ENCODE data around the gene RIPPLY2. TPM values are rescaled to one million over a fixed set of nuclear protein-coding genes. Genes with fewer than 3 reads are reported as not detected.

RIPPLY2 gene
- total and polyA plus RNA-seq, 4 experiments from 2014 or later: not detected

DNA sequence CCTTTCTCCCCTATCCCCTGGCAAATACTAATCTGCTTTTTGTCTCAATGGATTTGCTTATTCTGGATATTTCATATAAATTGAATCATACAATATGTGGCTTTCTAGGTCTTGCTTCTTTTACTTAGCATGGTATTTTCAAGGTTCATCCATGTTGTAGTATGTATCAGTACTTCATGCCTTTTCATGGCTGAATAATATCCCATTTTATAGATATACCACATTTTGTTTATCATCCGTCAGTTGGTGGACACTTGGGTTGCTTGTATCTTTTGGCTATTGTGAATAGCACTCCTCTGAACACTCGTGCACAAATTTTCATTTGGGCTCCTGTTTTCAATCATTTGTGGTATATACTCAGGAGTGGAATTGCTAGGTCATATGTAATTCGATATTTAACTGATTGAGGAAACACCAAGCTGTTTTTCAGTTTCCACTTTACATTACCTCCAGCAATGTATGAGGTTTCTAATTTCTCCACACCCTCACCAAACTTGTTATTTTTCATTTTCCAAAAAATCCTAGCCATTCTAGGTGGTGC lies 30.5 kb upstream of the RIPPLY2 start:
- H3K27ac Mint-ChIP-seq: no peak overlapping the region
- H3K9me3 Mint-ChIP-seq: no peaks in the 10 kb centered on the region
- H3K36me3 Mint-ChIP-seq: no peaks in the 10 kb centered on the region
- no peaks in the 10 kb centered on the region for H3K4me1 ChIP-seq (ENCODE audit: insufficient read depth, low read length)
- CTCF ChIA-PET (ENCODE audit: partially characterized antibody): no interaction called here
- no peak overlapping the region for H3K4me3 ChIP-seq (ENCODE audit: low read length in 2 of 2)
- intact Hi-C loops (cut with micrococcal nuclease): no loop called here
- no peak for DNase-seq
- no peaks in the 10 kb centered on the region for H3K36me3 ChIP-seq (ENCODE audit: insufficient read depth, low read length)
- H3K4me1 Mint-ChIP-seq: no peaks in the 10 kb centered on the region
- H3K9me3 ChIP-seq (ENCODE audit: control insufficient read depth in 1 of 2, low read length in 2 of 2): no peaks in the 10 kb centered on the region
- no peak overlapping the region for H3K4me3 Mint-ChIP-seq
- POLR2A ChIA-PET (ENCODE audit: partially characterized antibody): no interaction called here
- H3K27ac ChIP-seq (ENCODE audit: low read depth, low read length): no peak overlapping the region
- H3K27me3 Mint-ChIP-seq: peaks cover 0 to 9% of the 10 kb centered on the region in 2 donors
- H3K27me3 ChIP-seq (ENCODE audit: insufficient read depth, low read length): no peaks in the 10 kb centered on the region

DNA sequence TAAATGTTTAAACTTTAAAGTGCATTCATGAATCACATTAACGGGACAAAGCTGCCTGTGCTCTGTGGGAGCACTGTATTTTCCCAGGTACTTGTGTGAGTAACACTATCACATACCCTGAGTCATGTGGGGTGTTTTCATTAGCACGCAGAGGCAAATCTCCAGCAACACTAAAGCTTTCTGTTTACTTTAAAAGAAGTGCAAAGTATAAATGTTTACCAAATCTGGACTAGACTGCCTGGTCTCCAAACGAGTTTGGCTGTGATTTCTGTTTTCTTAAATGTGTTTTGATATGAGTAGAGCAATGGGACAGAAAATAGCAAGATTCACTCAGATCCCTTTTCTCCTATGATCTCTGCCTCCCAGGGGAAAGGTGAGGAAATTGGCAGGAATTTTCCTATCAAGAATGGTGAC lies 28.8 kb upstream of the RIPPLY2 start:
- H3K36me3 Mint-ChIP-seq: no peaks in the 10 kb centered on the region
- H3K4me1 Mint-ChIP-seq: no peaks in the 10 kb centered on the region
- DNase-seq: no peak
- Histone ChIP-seq H3K9me3 (ENCODE audit: control insufficient read depth in 1 of 2, low read length in 2 of 2) (no peaks in the 10 kb centered on the region), H3K4me3 (ENCODE audit: low read length in 2 of 2) (no peak overlapping the region), H3K27me3 (ENCODE audit: insufficient read depth, low read length) (no peaks in the 10 kb centered on the region), H3K36me3 (ENCODE audit: insufficient read depth, low read length) (no peaks in the 10 kb centered on the region), H3K4me1 (ENCODE audit: insufficient read depth, low read length) (no peaks in the 10 kb centered on the region), H3K27ac (ENCODE audit: low read depth, low read length) (no peak overlapping the region)
- no peaks in the 10 kb centered on the region for H3K9me3 Mint-ChIP-seq
- no peak overlapping the region for H3K4me3 Mint-ChIP-seq
- H3K27ac Mint-ChIP-seq: no peak overlapping the region
- ChIA-PET CTCF (ENCODE audit: partially characterized antibody) (no interaction called here), POLR2A (ENCODE audit: partially characterized antibody) (no interaction called here)
- intact Hi-C loops (cut with micrococcal nuclease): no loop called here
- peaks cover 0 to 11% of the 10 kb centered on the region in 2 donors for H3K27me3 Mint-ChIP-seq

DNA sequence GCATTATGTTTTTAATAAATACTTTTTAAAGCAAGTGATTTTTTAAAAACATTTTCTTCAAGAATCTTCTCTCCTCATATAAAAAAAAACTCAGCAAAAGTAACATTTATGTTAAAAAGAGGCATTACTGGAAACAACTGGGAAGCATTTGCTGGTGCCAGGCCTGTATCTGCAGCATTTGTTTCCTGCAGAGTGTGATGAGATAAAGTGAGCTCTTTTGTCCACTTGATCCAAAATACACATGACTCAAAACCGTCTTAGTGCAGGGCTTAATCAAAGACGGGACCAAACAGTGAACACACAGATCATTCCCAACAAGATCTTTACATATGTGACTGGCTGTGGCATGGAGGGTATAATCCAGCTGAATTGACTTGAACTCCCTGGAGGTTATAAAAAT lies 28.3 kb upstream of the RIPPLY2 start:
- POLR2A ChIA-PET (ENCODE audit: partially characterized antibody): no interaction called here
- Histone ChIP-seq H3K27me3 (ENCODE audit: insufficient read depth, low read length) (no peaks in the 10 kb centered on the region), H3K36me3 (ENCODE audit: insufficient read depth, low read length) (no peaks in the 10 kb centered on the region), H3K9me3 (ENCODE audit: control insufficient read depth in 1 of 2, low read length in 2 of 2) (no peaks in the 10 kb centered on the region), H3K4me1 (ENCODE audit: insufficient read depth, low read length) (no peaks in the 10 kb centered on the region), H3K27ac (ENCODE audit: low read depth, low read length) (no peak overlapping the region), H3K4me3 (ENCODE audit: low read length in 2 of 2) (no peak overlapping the region)
- DNase-seq: no peak
- no peak overlapping the region for H3K27ac Mint-ChIP-seq
- intact Hi-C loops (cut with micrococcal nuclease): no loop called here
- H3K4me3 Mint-ChIP-seq: no peak overlapping the region
- no peaks in the 10 kb centered on the region for H3K36me3 Mint-ChIP-seq
- CTCF ChIA-PET (ENCODE audit: partially characterized antibody): interaction anchor here (1.1 kb wide), 1 partner anchor 9 kb away, joined by 3 read pairs; no protein-coding TSS in a partner anchor
- no peaks in the 10 kb centered on the region for H3K4me1 Mint-ChIP-seq
- H3K9me3 Mint-ChIP-seq: no peaks in the 10 kb centered on the region
- peaks cover 0 to 11% of the 10 kb centered on the region in 2 donors for H3K27me3 Mint-ChIP-seq

DNA sequence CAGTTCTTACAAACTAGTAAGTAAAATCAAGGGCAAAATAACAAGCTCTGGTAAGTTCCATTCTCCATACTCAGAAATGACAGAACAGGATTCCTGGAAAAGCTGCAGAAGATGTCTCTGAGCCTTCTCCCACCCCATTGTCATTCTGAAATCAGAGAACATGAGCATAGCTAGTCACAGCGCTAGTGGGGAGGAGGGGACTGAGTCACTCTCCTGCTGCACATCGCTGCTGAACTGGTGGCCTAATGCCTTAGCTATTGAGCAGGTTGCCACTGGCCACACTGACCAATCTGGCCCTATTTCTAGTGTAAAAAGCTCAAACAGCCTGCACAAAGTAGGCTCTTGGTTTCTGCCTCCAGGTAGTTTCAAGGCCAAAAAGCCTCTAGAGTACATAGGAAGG lies 26.1 kb upstream of the RIPPLY2 start:
- ChIA-PET POLR2A (ENCODE audit: partially characterized antibody) (no interaction called here), CTCF (ENCODE audit: partially characterized antibody) (no interaction called here)
- Mint-ChIP-seq H3K36me3 (no peaks in the 10 kb centered on the region), H3K27me3 (peaks cover 0 to 14% of the 10 kb centered on the region in 2 donors), H3K9me3 (no peaks in the 10 kb centered on the region), H3K27ac (no peak overlapping the region), H3K4me3 (no peak overlapping the region), H3K4me1 (no peaks in the 10 kb centered on the region)
- no peak overlapping the region for H3K27ac ChIP-seq (ENCODE audit: low read depth, low read length)
- intact Hi-C loops (cut with micrococcal nuclease): no loop called here
- no peaks in the 10 kb centered on the region for H3K4me1 ChIP-seq (ENCODE audit: insufficient read depth, low read length)
- no peaks in the 10 kb centered on the region for H3K27me3 ChIP-seq (ENCODE audit: insufficient read depth, low read length)
- H3K9me3 ChIP-seq (ENCODE audit: control insufficient read depth in 1 of 2, low read length in 2 of 2): no peaks in the 10 kb centered on the region
- DNase-seq: no peak
- H3K36me3 ChIP-seq (ENCODE audit: insufficient read depth, low read length): no peaks in the 10 kb centered on the region
- H3K4me3 ChIP-seq (ENCODE audit: low read length in 2 of 2): no peak overlapping the region

DNA sequence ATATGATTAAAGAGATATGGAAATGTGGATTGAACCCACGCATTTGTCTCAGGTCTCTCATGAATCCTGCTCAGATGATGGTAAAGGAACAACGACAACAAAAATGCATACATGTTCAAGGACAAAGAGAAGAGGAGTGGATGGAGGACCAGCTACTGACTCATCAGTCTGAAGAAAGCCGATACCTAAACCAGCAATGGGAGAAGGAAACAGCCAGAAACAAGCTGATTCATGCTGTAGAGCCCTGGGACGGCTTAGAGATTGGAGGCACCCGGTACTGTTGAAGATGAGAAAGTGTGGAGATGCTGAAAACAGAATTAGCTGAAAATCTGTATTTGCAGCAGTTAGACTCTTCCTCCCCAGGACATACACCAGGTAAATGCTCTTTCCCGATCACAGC lies 14.4 kb upstream of the RIPPLY2 start:
- Histone ChIP-seq H3K9me3 (ENCODE audit: control insufficient read depth in 1 of 2, low read length in 2 of 2) (no peaks in the 10 kb centered on the region), H3K36me3 (ENCODE audit: insufficient read depth, low read length) (no peaks in the 10 kb centered on the region), H3K4me3 (ENCODE audit: low read length in 2 of 2) (no peak overlapping the region), H3K27me3 (ENCODE audit: insufficient read depth, low read length) (no peaks in the 10 kb centered on the region), H3K27ac (ENCODE audit: low read depth, low read length) (no peak overlapping the region), H3K4me1 (ENCODE audit: insufficient read depth, low read length) (no peaks in the 10 kb centered on the region)
- H3K36me3 Mint-ChIP-seq: no peaks in the 10 kb centered on the region
- DNase-seq: no peak
- H3K4me3 Mint-ChIP-seq: no peak overlapping the region
- CTCF ChIA-PET (ENCODE audit: partially characterized antibody): no interaction called here
- intact Hi-C loops (cut with micrococcal nuclease): no loop called here
- H3K27me3 Mint-ChIP-seq: peaks cover 12 to 19% of the 10 kb centered on the region in 2 donors
- no peak overlapping the region for H3K27ac Mint-ChIP-seq
- no peaks in the 10 kb centered on the region for H3K4me1 Mint-ChIP-seq
- peaks cover 2 to 27% (median 11%) of the 10 kb centered on the region in 8 donors for H3K9me3 Mint-ChIP-seq
- POLR2A ChIA-PET (ENCODE audit: partially characterized antibody): no interaction called here

DNA sequence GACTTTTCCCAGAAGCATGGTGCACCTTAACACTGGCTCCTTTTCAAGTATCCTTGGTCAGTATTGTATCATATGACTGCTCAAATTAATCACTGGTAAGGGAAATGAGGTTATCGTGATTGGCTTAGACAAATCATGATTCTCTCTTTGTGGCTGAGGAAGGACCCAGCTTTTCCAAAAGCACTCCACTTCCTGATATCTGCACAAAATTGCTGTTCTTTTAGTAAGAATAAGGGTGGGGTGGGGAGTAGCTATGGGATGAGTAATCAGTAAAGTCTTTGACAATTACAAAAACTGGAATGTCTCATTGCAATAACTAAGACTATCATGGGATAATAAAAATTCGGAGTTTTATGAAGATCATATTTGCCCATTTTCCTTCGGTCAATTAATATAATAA lies 9.0 kb upstream of the RIPPLY2 start:
- ChIA-PET POLR2A (ENCODE audit: partially characterized antibody) (no interaction called here), CTCF (ENCODE audit: partially characterized antibody) (interaction anchor here (2.4 kb wide), 1 partner anchor 15 kb away, joined by 5 read pairs; the partner anchor contains the start of gene CYB5R4)
- Mint-ChIP-seq H3K36me3 (no peaks in the 10 kb centered on the region), H3K27me3 (peaks cover 10 to 14% of the 10 kb centered on the region in 2 donors), H3K9me3 (peaks cover 0 to 16% (median 3%) of the 10 kb centered on the region in 8 donors), H3K4me1 (no peaks in the 10 kb centered on the region), H3K27ac (no peak overlapping the region), H3K4me3 (no peak overlapping the region)
- Histone ChIP-seq H3K4me3 (ENCODE audit: low read length in 2 of 2) (no peak overlapping the region), H3K9me3 (ENCODE audit: control insufficient read depth in 1 of 2, low read length in 2 of 2) (no peaks in the 10 kb centered on the region), H3K36me3 (ENCODE audit: insufficient read depth, low read length) (no peaks in the 10 kb centered on the region), H3K4me1 (ENCODE audit: insufficient read depth, low read length) (no peaks in the 10 kb centered on the region), H3K27me3 (ENCODE audit: insufficient read depth, low read length) (no peaks in the 10 kb centered on the region), H3K27ac (ENCODE audit: low read depth, low read length) (no peak overlapping the region)
- no peak for DNase-seq
- intact Hi-C loops (cut with micrococcal nuclease): no loop called here

DNA sequence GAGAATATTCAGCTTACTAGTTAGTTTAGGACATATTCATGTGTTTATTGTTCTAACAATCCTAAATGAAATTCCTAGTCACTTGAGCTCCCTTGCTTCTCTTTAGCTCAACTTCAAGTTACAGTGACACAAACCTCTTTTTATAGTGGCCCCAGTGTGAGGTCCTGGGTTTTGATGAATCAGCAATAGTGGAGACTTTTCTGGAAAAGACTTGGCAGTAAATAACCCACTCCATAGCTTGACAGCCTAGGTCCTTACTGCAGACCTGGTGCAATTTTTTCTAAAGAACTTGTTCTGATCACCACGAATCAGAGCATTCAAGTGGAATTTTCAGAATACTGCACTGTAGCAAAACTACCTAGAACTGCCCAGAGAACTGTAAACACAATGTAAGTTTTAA lies 6.9 kb upstream of the RIPPLY2 start:
- H3K27me3 ChIP-seq (ENCODE audit: insufficient read depth, low read length): peaks cover 4% of the 10 kb centered on the region
- H3K4me1 ChIP-seq (ENCODE audit: insufficient read depth, low read length): no peaks in the 10 kb centered on the region
- H3K9me3 Mint-ChIP-seq: peaks cover 0 to 9% (median 0%) of the 10 kb centered on the region in 8 donors
- no peak overlapping the region for H3K27ac Mint-ChIP-seq
- DNase-seq: no peak
- H3K36me3 ChIP-seq (ENCODE audit: insufficient read depth, low read length): no peaks in the 10 kb centered on the region
- H3K4me1 Mint-ChIP-seq: no peaks in the 10 kb centered on the region
- intact Hi-C loops (cut with micrococcal nuclease): no loop called here
- no peaks in the 10 kb centered on the region for H3K36me3 Mint-ChIP-seq
- H3K27me3 Mint-ChIP-seq: peaks cover 23 to 27% of the 10 kb centered on the region in 2 donors
- H3K4me3 Mint-ChIP-seq: no peak overlapping the region
- no peak overlapping the region for H3K4me3 ChIP-seq (ENCODE audit: low read length in 2 of 2)
- no peak overlapping the region for H3K27ac ChIP-seq (ENCODE audit: low read depth, low read length)
- H3K9me3 ChIP-seq (ENCODE audit: control insufficient read depth in 1 of 2, low read length in 2 of 2): no peaks in the 10 kb centered on the region
- ChIA-PET CTCF (ENCODE audit: partially characterized antibody) (interaction anchor here (2.4 kb wide), 1 partner anchor 13 kb away, joined by 5 read pairs; the partner anchor contains the start of gene CYB5R4), POLR2A (ENCODE audit: partially characterized antibody) (no interaction called here)
